GM12874 (cell line): ENCODE measurements around the gene ERCC2.

Experiments used
- CTCF ChIP-seq: IDR thresholded peaks from 2 replicates; pipeline ENCODE4 v1.5.1; 2011; ENCODE audit warnings: low read depth, mild to moderate bottlenecking, control low read depth, low read length, moderate library complexity; ENCODE audit not compliant: insufficient read depth

Gene ERCC2

DNA sequence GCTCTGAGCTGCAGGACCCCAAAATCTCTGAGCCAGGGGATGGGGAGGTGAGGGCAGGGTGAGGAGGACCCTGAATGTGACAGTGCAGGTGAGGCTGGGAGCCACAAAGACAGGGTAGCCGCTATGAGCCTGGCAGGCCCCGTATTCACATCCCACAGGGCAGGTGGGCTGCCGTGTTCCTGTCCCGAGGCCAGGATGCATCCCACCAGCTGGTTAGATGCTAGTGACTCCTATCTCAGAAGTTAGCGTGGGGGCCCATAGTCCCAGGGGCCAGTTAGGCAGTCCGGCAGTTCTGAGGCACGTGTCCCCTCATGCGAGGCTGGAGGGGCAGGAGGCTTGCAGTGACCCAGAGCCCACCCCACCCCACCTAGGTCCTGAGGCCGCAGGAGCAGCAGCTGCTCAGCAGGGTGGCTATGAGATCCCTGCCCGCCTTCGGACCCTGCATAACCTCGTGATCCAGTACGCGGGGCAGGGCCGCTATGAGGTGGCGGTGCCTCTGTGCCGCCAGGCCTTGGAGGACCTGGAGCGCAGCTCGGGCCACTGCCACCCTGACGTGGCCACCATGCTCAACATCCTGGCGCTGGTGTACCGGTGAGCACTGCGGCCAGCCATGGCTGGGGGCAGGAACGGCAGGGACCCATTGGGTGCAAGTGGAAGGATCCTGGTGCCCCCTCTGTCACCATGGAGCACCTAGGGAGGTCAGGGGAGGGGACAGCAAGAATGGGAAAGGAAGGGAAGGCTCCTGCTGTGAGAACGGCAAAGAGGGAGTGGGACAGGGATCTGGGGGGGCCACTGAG, 22.6 kb downstream of the ERCC2 start:
- no peak for TF ChIP-seq CTCF

DNA sequence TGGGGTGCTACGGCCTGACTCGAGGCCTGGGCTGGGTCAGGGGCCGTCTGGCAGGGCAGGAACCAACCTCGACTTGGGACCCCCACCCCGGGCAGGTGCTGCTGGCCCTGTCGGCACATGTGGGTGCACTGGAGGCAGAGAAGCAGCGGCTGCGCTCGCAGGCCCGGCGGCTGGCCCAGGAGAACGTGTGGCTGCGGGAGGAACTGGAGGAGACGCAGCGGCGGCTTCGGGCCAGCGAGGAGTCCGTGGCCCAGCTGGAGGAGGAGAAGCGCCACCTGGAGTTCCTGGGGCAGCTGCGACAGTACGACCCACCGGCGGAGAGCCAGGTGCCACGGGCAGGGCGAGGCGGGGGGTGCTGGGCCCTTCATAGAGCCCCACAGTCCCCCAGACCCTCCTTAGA, 23.9 kb downstream of the ERCC2 start:
- no peak for TF ChIP-seq CTCF

DNA sequence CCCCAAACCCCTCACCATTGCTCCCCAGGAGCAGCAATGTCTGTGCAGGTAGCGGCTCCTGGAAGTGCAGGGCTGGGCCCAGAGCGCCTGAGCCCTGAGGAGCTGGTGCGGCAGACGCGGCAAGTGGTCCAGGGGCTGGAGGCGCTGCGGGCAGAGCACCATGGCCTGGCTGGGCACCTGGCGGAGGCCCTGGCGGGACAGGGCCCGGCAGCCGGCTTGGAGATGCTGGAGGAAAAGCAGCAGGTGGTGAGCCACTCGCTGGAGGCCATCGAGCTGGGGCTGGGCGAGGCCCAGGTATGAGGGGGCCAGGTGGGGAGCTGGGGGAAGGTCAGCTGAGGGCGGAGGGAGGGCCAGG, 24.9 kb downstream of the ERCC2 start:
- TF ChIP-seq CTCF = no peak

GRCh38 chr19:45344621-45345505, 25.5 kb downstream of the ERCC2 start:
- TF ChIP-seq CTCF = no peak

DNA sequence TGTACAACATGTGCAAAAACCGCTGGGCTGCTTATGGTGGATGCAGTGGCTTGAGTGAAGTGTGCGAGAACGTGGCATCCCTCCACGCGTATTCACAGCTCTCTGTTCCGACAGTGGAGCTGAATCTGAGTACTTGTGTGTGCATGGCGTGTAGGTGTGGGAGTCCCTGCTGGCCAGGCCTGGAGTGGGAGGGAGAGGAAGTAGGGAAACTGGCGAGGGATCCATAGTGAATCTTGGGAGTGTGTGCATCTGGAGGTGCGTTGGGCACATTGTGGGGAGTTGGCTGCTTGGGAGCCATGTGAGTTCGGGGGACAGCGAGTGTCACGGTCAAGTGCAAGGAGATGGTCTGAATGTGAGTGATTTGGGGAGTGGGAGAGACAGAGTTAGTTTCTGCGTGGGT, 27.5 kb downstream of the ERCC2 start:
- no peak for TF ChIP-seq CTCF

DNA sequence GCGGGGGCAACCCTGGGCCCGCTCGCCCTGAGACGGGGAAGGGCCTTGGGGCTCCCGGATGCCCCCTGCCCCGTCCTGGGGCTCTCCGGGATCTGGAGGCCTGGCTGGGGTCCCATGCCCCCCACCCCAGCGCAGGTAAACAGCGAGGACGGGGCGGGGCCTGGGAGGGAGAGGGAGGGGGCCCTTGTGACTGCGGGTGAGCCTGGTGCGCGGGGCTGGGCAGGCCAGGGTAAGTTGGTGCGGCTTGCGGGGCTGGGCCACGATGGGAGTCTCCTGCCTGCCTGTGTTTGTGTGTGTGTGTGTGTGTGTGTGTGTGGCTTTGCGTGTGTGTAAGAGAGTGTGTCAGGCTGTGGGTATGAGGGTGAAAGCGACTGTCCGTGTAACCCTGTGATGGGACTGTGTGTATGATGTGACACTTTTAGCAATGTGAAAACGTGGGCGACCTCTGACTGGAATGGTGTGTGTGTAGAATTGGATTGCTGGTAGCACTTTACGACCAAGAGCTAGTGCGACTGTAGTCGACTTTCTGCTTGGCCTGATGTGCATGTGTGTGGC, 29.4 kb downstream of the ERCC2 start:
- TF ChIP-seq CTCF = no peak

DNA sequence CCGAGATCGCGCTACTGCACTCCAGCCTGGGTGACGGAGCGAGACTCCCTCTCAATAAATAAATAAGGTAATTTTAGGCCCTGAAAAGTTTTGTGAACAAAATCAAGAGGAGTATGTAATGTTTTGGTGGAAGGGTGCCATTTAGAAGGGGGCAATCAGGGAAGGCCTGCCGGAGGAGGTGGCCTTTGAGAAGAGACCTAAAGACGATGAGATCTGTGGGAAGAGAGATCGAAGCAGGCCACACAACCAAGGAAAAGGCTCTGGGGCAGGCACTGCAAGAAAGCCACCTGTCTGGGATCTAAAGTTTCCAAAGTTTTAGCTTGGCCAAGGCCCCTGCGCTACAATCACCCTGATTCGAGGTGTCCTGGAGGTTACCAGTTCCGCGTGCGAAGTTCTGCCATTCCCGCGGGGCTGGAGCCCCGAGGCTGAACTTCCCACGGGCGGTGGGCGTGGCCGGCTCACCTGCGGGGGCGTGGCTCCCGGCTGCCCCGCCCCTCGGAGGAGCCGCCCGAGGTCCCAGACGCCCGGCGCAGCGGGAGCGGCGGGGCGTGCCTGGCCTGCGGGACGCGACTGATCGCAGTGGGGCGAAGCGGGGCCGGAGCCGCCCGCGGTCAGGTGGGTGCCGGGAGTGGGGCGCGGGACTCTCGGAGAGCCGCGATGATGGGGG, 30.0 kb downstream of the ERCC2 start, which contains the start of gene KLC3:
KLC3 (plus strand) TSS at position 519 of the 667 bp plus-strand sequence. CDS start 4,792 bp downstream, outside the sequence.
- TF ChIP-seq CTCF = no peak
